ENCODE data around the gene OR6B1.
A peak's percentile ranks its signal among the peaks of the same experiment; 100 is the strongest.
"Not testable (repeated sequence)": the region's sequence is repeated elsewhere in the genome, so short reads cannot be mapped to it uniquely, and the experiment has no call there.

The OR6B1 gene

GRCh38 chr7:144006029-144006691 is 6.0 kb downstream of the OR6B1 start:
- DNase-seq (ENCODE audit: low spot score): no peak

GRCh38 chr7:144006692-144007042 is 6.5 kb downstream of the OR6B1 start:
- no peak for DNase-seq (ENCODE audit: low spot score)

- no peak for DNase-seq (ENCODE audit: low spot score)
These were observed 9.2 kb downstream of the OR6B1 start for GRCh38 chr7:144009361-144009760.

GRCh38 chr7:144010061-144010460 is 9.9 kb downstream of the OR6B1 start:
- DNase-seq (ENCODE audit: low spot score): not testable (repeated sequence)

GRCh38 chr7:144010821-144011220 is 10.7 kb downstream of the OR6B1 start:
- not testable (repeated sequence) for DNase-seq (ENCODE audit: low spot score)

- no peak for DNase-seq (ENCODE audit: low spot score)
These were observed 11.5 kb downstream of the OR6B1 start for GRCh38 chr7:144011458-144012230.

- DNase-seq (ENCODE audit: low spot score): no peak
These were observed 17.9 kb downstream of the OR6B1 start for GRCh38 chr7:144018065-144018464.

- peak; percentile 8 for DNase-seq (ENCODE audit: low spot score)
These were observed 19.3 kb downstream of the OR6B1 start for GRCh38 chr7:144019457-144019856.

- DNase-seq (ENCODE audit: low spot score): no peak
These were observed 20.2 kb downstream of the OR6B1 start for GRCh38 chr7:144020340-144020739.

GRCh38 chr7:144022169-144022568 is 22.0 kb downstream of the OR6B1 start:
- DNase-seq (ENCODE audit: low spot score): no peak

- no peak for DNase-seq (ENCODE audit: low spot score)
These were observed 23.2 kb downstream of the OR6B1 start for GRCh38 chr7:144023171-144023827.

GRCh38 chr7:144024213-144024612 is 24.1 kb downstream of the OR6B1 start:
- no peak for DNase-seq (ENCODE audit: low spot score)

GRCh38 chr7:144026203-144026883 is 26.2 kb downstream of the OR6B1 start:
- no peak for DNase-seq (ENCODE audit: low spot score)

- peak; percentile 14 for DNase-seq (ENCODE audit: low spot score)
These were observed 26.9 kb downstream of the OR6B1 start for GRCh38 chr7:144027070-144027469.

- DNase-seq (ENCODE audit: low spot score): no peak
These were observed 27.9 kb downstream of the OR6B1 start for GRCh38 chr7:144027974-144028373.

GRCh38 chr7:144028547-144028946 is 28.4 kb downstream of the OR6B1 start:
- DNase-seq (ENCODE audit: low spot score): no peak

GRCh38 chr7:144032516-144032915 is 32.4 kb downstream of the OR6B1 start:
- no peak for DNase-seq (ENCODE audit: low spot score)

GRCh38 chr7:144032985-144033709 is 33.0 kb downstream of the OR6B1 start:
- DNase-seq (ENCODE audit: low spot score): no peak

GRCh38 chr7:144035385-144035784 is 35.3 kb downstream of the OR6B1 start:
- no peak for DNase-seq (ENCODE audit: low spot score)

- no peak for DNase-seq (ENCODE audit: low spot score)
These were observed 36.3 kb downstream of the OR6B1 start for GRCh38 chr7:144036302-144036885.

GRCh38 chr7:144037414-144038035 is 37.4 kb downstream of the OR6B1 start:
- DNase-seq (ENCODE audit: low spot score): no peak
